GM19397 (cell line): ENCODE data around the gene CATSPERD.

Experiments
- ATAC-seq: cut with Tn5 transposase; IDR thresholded peaks from one replicate; pipeline ENCODE4 v1.9.1; 2021; ENCODE audit warnings: mild to moderate bottlenecking, moderate library complexity; ENCODE audit not compliant: unreplicated experiment

Gene CATSPERD

GRCh38 chr19:5803752-5804515 is 83.5 kb downstream of the CATSPERD start:
- peak; percentile 70 for ATAC-seq

- no peak for ATAC-seq
These were observed 84.4 kb downstream of the CATSPERD start, which contains the start of gene NRTN for GRCh38 chr19:5804516-5805461. NRTN (plus strand) TSS chr19:5805067; CDS start chr19:5824166, 19,099 bp downstream.

- no peak for ATAC-seq
These were observed 85.2 kb downstream of the CATSPERD start for GRCh38 chr19:5805462-5806132.

- ATAC-seq: no peak
These were observed 85.7 kb downstream of the CATSPERD start for GRCh38 chr19:5806133-5806489.

GRCh38 chr19:5806905-5807304 is 86.5 kb downstream of the CATSPERD start:
- ATAC-seq: no peak

GRCh38 chr19:5808120-5808816 is 87.8 kb downstream of the CATSPERD start:
- no peak for ATAC-seq

- no peak for ATAC-seq
These were observed 88.6 kb downstream of the CATSPERD start for GRCh38 chr19:5809053-5809452.

- no peak for ATAC-seq
These were observed 89.0 kb downstream of the CATSPERD start for GRCh38 chr19:5809469-5809868.

GRCh38 chr19:5811117-5811516 is 90.7 kb downstream of the CATSPERD start:
- no peak for ATAC-seq

- no peak for ATAC-seq
These were observed 93.8 kb downstream of the CATSPERD start for GRCh38 chr19:5814123-5814851.

- no peak for ATAC-seq
These were observed 94.4 kb downstream of the CATSPERD start for GRCh38 chr19:5814852-5815246.

- no peak for ATAC-seq
These were observed 96.8 kb downstream of the CATSPERD start for GRCh38 chr19:5817218-5817617.

GRCh38 chr19:5818594-5818993 is 98.2 kb downstream of the CATSPERD start:
- ATAC-seq: no peak

GRCh38 chr19:5820785-5821184 is 100.3 kb downstream of the CATSPERD start:
- ATAC-seq: no peak

GRCh38 chr19:5821521-5822180 is 101.2 kb downstream of the CATSPERD start:
- ATAC-seq: no peak

GRCh38 chr19:5822181-5822844 is 101.9 kb downstream of the CATSPERD start:
- no peak for ATAC-seq

GRCh38 chr19:5823579-5824281 is 103.3 kb downstream of the CATSPERD start:
- ATAC-seq: no peak

- ATAC-seq: no peak
These were observed 104.3 kb downstream of the CATSPERD start for GRCh38 chr19:5824751-5825150.
